ENCODE data around the gene ARSG. TPM values are rescaled to one million over a fixed set of nuclear protein-coding genes. Genes with fewer than 3 reads are reported as not detected.

Gene ARSG
- polyA plus RNA-seq, 1 donor (not counting 4 experiments of a cell fraction or from before 2014, with no cell fraction given): 0.41 TPM

DNA sequence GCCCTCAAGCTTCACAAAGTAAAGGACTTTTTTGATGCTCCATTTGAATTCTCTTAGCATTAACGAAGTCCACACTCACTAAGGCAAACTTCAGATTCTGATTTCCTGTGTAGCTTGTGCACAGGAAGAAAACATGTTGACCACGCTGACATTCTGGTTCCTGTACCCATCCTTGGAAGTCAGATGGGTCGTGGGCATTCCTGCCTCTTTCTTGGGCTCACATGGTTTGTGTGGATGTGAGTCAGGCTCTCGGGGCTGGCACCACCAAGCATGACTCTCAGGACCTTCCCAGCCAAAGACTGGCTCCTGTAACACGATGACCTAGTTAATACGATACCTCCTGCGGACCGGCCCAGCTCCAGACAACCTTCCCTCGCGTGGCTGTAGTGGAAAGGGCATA is 32.8 kb downstream of the ARSG start:
- H4K20me1 ChIP-seq (ENCODE audit: control insufficient read depth, extremely low read depth, insufficient read depth, low read length): no peaks in the 10 kb centered on the region
- H3K9me1 ChIP-seq (ENCODE audit: control insufficient read depth, extremely low read depth, insufficient read depth, low read length): no peaks in the 10 kb centered on the region
- H3K27me3 ChIP-seq (ENCODE audit: control insufficient read depth, extremely low read depth, insufficient read depth, low read length): no peaks in the 10 kb centered on the region
- H3K27ac ChIP-seq (ENCODE audit: control insufficient read depth, insufficient read depth, low read length): no peak overlapping the region
- DNase-seq (ENCODE audit: low read depth, low spot score) (no peak), FAIRE-seq (no peak)
- no peaks in the 10 kb centered on the region for H3K36me3 ChIP-seq (ENCODE audit: control insufficient read depth in 2 of 2, extremely low read depth in 1 of 2, insufficient read depth in 2 of 2, low read length in 2 of 2)
- H3K9ac ChIP-seq (ENCODE audit: control insufficient read depth, extremely low read depth, insufficient read depth, low read length): no peak overlapping the region
- H3K9me3 ChIP-seq (ENCODE audit: control insufficient read depth, low read depth, low read length): no peaks in the 10 kb centered on the region
- H2AFZ ChIP-seq (ENCODE audit: control insufficient read depth, low read length): no peak overlapping the region
- TF ChIP-seq, protein P1, sequence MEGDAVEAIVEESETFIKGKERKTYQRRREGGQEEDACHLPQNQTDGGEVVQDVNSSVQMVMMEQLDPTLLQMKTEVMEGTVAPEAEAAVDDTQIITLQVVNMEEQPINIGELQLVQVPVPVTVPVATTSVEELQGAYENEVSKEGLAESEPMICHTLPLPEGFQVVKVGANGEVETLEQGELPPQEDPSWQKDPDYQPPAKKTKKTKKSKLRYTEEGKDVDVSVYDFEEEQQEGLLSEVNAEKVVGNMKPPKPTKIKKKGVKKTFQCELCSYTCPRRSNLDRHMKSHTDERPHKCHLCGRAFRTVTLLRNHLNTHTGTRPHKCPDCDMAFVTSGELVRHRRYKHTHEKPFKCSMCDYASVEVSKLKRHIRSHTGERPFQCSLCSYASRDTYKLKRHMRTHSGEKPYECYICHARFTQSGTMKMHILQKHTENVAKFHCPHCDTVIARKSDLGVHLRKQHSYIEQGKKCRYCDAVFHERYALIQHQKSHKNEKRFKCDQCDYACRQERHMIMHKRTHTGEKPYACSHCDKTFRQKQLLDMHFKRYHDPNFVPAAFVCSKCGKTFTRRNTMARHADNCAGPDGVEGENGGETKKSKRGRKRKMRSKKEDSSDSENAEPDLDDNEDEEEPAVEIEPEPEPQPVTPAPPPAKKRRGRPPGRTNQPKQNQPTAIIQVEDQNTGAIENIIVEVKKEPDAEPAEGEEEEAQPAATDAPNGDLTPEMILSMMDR (optimal IDR thresholded peaks at IDR 0.05 in 1 of 3, IDR thresholded peaks at IDR 0.05 in 1 of 3, conservative IDR thresholded peaks at IDR 0.05 in 1 of 3; ENCODE audit: extremely low read depth in 1 of 3, insufficient read depth in 2 of 3, low read length in 3 of 3): no peak
- TF ChIP-seq EZH2 (IDR thresholded peaks at IDR 0.05; ENCODE audit: low read length): no peak
- H3K4me2 ChIP-seq (ENCODE audit: control insufficient read depth, extremely low read depth, insufficient read depth, low read depth, low read length): no peak overlapping the region
- dilution Hi-C loops (cut with MboI; ENCODE audit: extremely low pct_ligation_motif_present, low sequenced_read_pairs): no loop called here
- H3K4me1 ChIP-seq (ENCODE audit: control insufficient read depth, extremely low read depth, insufficient read depth, low read length): peaks cover 4% of the 10 kb centered on the region
- H3K79me2 ChIP-seq (ENCODE audit: control insufficient read depth, insufficient read depth, low read length): no peaks in the 10 kb centered on the region
- H3K4me3 ChIP-seq (ENCODE audit: control insufficient read depth in 2 of 3, extremely low read depth in 1 of 3, insufficient read depth in 2 of 3, low read depth in 1 of 3, low read length in 3 of 3): no peak overlapping the region

GRCh38 chr17:68324654-68325336 is 33.5 kb downstream of the ARSG start:
- no peaks in the 10 kb centered on the region for H3K9me1 ChIP-seq (ENCODE audit: control insufficient read depth, extremely low read depth, insufficient read depth, low read length)
- no peak for DNase-seq (ENCODE audit: low read depth, low spot score)
- H2AFZ ChIP-seq (ENCODE audit: control insufficient read depth, low read length): no peak overlapping the region
- no peaks in the 10 kb centered on the region for H3K27me3 ChIP-seq (ENCODE audit: control insufficient read depth, extremely low read depth, insufficient read depth, low read length)
- H3K4me1 ChIP-seq (ENCODE audit: control insufficient read depth, extremely low read depth, insufficient read depth, low read length): peaks cover 7% of the 10 kb centered on the region
- H3K27ac ChIP-seq (ENCODE audit: control insufficient read depth, insufficient read depth, low read length): no peak overlapping the region
- H3K9ac ChIP-seq (ENCODE audit: control insufficient read depth, extremely low read depth, insufficient read depth, low read length): no peak overlapping the region
- H3K36me3 ChIP-seq (ENCODE audit: control insufficient read depth in 2 of 2, extremely low read depth in 1 of 2, insufficient read depth in 2 of 2, low read length in 2 of 2): no peaks in the 10 kb centered on the region
- no peaks in the 10 kb centered on the region for H3K79me2 ChIP-seq (ENCODE audit: control insufficient read depth, insufficient read depth, low read length)
- H3K9me3 ChIP-seq (ENCODE audit: control insufficient read depth, low read depth, low read length): no peaks in the 10 kb centered on the region
- no peak overlapping the region for H3K4me3 ChIP-seq (ENCODE audit: control insufficient read depth in 2 of 3, extremely low read depth in 1 of 3, insufficient read depth in 2 of 3, low read depth in 1 of 3, low read length in 3 of 3)
- H4K20me1 ChIP-seq (ENCODE audit: control insufficient read depth, extremely low read depth, insufficient read depth, low read length): no peaks in the 10 kb centered on the region
- no peak for FAIRE-seq
- TF ChIP-seq, protein P1 (optimal IDR thresholded peaks at IDR 0.05 in 1 of 3, IDR thresholded peaks at IDR 0.05 in 1 of 3, conservative IDR thresholded peaks at IDR 0.05 in 1 of 3; ENCODE audit: extremely low read depth in 1 of 3, insufficient read depth in 2 of 3, low read length in 3 of 3): no peak
- no peak for TF ChIP-seq EZH2 (IDR thresholded peaks at IDR 0.05; ENCODE audit: low read length)
- dilution Hi-C loops (cut with MboI; ENCODE audit: extremely low pct_ligation_motif_present, low sequenced_read_pairs): no loop called here
- H3K4me2 ChIP-seq (ENCODE audit: control insufficient read depth, extremely low read depth, insufficient read depth, low read depth, low read length): no peak overlapping the region
